GM18505 (cell line): ENCODE results near the gene GAL.

Source experiments
- ATAC-seq: cut with Tn5 transposase; IDR thresholded peaks from one replicate; pipeline ENCODE4 v1.9.1; 2021; ENCODE audit not compliant: unreplicated experiment
- POLR2A ChIP-seq: IDR thresholded peaks from 4 replicates; pipeline ENCODE4 v1.6.1; 2011; ENCODE audit warnings: borderline replicate concordance; ENCODE audit not compliant: insufficient read depth, insufficient read length; ENCODE audit errors: extremely low read depth

GAL gene

GRCh38 chr11:68664906-68665305, 19.4 kb upstream of the GAL start:
- ATAC-seq, result no peak
- TF ChIP-seq POLR2A, result no peak

DNA sequence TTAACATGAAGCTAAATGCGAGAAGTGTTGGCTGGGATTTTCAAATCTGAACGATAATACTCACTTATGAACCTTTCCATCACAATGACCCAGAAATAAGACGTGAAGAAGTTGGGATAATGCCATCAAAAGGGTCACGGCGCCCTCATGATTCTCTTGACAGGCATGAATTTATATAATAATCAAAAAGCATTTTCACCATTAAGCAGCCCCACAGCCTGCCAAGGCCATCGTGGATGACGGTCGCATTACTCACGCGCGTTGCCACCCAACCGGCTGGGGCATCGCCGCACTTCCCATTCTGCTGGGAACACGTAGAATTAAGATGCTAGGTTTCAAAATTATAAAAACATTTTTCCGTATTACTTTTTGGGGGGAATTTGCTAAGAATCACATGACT, 18.9 kb upstream of the GAL start:
- TF ChIP-seq POLR2A, result no peak
- ATAC-seq, result no peak

GRCh38 chr11:68666849-68667248, 17.5 kb upstream of the GAL start:
- no peak for TF ChIP-seq POLR2A

DNA sequence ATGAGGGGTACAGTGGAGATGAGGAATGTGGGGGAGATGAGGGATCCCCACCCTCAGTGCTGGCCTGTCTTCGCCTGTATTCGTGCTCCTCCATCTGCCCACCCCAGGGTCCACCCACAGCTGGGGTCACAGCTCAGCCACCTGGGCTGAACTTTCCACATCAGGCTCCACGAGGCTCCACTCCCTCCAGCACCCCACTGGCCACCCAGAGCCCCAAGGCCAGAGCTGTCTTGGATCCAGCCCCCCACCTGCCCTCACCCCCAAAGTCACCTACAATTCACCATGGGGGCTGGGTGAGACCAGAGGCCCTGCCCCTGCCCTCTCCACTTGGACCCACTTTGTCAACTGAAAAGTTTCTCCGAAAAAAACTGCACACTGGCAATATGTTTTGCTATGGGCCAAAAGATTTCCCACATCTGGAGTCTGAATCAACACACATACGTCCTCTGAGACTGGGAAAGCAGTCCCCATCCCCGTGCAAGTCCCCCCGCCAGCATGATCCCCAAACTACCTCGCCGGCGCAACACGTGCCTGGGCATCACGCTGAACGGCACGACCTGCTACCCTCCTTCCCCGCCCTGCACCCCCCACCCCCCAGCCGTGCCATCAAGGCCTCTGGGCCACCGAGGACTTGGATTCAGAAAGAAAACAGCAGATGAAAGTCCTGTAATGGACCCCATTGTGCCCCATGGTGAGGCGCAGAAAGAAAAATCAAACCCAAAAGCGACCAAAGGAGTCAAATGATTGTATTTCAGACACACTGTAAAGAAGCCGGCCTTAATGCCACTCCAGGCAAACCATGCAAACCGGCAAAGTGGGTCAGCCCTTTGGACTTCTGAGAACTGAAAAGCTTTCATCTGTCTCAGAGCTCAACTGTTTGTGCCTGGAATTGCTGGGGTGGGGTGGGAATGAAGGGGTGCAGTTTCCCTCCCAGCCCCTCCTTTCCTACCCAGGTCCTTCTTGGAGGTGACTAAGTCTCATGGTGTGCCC, 16.5 kb upstream of the GAL start:
- ATAC-seq, result no peak
- TF ChIP-seq POLR2A, result no peak

More at GRCh38 chr11:68666849-68667248, 17.5 kb upstream of the GAL start:
- ATAC-seq, result no peak

DNA sequence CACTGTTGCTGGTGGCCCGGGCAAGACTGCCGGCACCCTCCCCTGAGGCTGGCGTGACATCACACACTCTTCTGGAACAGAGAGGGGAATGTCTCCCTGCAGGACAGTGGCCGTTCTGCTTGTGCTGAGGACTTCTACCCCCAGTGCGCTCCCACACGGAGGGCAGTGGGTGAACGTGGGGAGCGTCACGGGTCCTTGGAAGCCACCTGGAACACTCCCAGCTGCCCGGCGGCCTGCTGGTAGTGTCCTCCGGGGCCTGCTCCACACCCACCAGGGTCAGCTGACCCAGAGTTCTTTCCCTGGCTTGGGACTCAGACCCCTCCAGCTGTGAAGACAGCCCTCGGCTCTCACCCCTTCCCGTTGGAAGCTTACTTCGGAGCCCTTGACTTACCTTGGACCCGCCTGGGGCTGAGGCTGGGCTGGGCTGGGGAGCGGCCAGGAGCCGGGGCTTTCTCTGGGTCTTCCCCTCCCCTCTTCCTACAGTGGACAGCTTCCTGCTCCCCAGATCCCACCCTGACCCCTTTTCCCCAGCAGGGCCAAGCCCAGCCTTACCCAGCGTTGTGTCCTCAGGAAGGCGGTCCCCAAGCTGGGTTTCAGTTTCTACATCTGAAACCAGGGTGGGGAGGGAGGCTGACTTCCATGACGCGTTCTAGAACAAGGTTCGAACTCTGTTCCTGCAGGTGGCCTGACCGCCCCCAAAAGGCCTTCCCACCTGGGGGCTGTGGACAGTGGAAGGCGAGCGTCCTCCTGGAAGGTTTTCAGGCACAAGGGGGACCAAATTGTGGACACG, 14.8 kb upstream of the GAL start:
- TF ChIP-seq POLR2A, result no peak
- no peak for ATAC-seq

GRCh38 chr11:68670208-68670992, 13.9 kb upstream of the GAL start:
- ATAC-seq, result no peak
- TF ChIP-seq POLR2A, result no peak

DNA sequence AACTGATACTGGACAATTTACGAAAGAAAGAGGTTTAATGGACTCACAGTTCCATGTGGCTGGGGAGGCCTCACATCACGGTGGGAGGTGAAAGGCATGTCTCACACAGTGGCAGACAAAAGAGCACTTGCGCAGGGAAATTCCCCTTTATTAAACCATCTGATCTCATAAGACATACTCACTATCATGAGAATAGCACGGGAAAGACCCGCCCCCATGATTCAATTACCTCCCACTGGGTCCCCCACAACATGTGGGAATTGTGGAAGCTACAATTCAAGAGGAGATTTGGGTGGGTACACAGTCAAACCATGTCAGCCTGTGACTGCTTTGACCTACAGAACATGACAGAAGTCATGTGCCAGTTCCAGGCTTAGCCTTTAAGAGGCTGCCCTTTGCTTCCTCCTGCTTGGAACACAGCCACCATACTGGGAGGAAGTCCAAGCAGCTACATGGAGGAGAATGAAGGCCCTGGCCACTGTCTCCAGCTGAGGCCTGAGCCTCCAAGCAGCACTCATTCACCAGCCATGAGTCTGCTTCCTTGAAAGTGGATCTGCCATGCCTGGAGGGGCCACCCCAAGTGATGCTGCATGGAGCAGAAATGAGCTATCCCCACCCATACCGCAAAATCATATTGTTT, 10.9 kb upstream of the GAL start:
- TF ChIP-seq POLR2A, result no peak
- ATAC-seq, result no peak

GRCh38 chr11:68673991-68674390, 10.4 kb upstream of the GAL start:
- ATAC-seq, result no peak
- no peak for TF ChIP-seq POLR2A

GRCh38 chr11:68674461-68674860, 9.9 kb upstream of the GAL start:
- no peak for ATAC-seq
- TF ChIP-seq POLR2A, result no peak

DNA sequence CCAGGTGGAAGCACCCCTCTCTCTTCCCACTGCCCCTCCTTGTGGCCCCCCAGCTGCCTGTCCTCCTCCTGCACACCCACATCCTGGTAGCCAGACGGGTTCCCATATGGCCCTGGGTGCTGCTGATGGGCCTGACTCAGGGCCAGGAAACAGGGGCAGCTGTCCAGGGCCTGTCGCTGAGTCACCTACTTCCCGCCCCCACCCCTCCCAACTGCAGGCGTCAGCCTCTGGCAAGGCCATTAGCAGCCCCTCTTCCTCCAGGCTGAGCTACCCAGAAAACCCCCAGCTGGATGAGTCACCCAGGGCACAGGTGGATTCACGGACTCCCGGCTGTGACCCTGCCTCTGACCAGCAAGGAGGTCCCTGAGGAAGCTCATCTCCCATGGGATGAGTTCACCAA, 6.9 kb upstream of the GAL start:
- no peak for TF ChIP-seq POLR2A
- no peak for ATAC-seq

DNA sequence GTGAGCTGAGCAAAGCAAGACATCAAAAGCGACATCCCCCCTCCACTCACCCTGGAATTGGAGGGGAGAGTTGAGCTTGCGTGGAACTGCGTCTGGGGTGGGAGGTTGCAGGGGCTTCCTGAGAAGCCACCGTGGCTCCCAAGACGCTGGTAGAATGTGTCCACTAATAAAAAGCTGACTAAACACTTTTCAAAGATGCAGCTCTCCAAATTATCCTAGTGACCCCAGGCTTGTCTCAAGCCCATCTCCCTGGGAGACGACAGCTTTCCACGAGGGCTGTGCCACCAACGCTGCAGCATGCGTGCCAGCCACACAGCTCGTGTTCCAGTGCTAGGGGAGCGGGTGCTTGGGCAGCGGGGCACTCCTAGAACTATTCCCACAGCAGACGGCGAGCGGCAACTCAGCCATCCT, 6.3 kb upstream of the GAL start:
- no peak for ATAC-seq
- no peak for TF ChIP-seq POLR2A

GRCh38 chr11:68680541-68681231, 3.7 kb upstream of the GAL start:
- no peak for TF ChIP-seq POLR2A
- no peak for ATAC-seq
